Ovary (tissue), 3 donors: ENCODE data around the gene SLC39A8.

ENCODE experiments used
- CTCF ChIP-seq, 3 donors: fragments of 450-650 bp in 2 of 3; fragments of 200-600 bp in 1 of 3; IDR thresholded peaks; one replicate each; pipeline versions ENCODE4 v1.5.1 to v1.8.0; 2016 to 2022; ENCODE audit warnings: antibody characterized with exemption in 3 of 3, mild to moderate bottlenecking in 1 of 3
- EP300 ChIP-seq: sonication (generic); formaldehyde crosslinking; IDR thresholded peaks from one replicate; pipeline ENCODE4 v1.6.1; 2017; ENCODE audit warnings: antibody characterized with exemption
- POLR2A ChIP-seq: fragments of 450-650 bp; IDR thresholded peaks from one replicate; pipeline ENCODE4 v1.6.1; 2017; ENCODE audit warnings: antibody characterized with exemption, mild to moderate bottlenecking, moderate library complexity
- donor health status: DM: no; HTN: no; CAD: no.

DNA sequence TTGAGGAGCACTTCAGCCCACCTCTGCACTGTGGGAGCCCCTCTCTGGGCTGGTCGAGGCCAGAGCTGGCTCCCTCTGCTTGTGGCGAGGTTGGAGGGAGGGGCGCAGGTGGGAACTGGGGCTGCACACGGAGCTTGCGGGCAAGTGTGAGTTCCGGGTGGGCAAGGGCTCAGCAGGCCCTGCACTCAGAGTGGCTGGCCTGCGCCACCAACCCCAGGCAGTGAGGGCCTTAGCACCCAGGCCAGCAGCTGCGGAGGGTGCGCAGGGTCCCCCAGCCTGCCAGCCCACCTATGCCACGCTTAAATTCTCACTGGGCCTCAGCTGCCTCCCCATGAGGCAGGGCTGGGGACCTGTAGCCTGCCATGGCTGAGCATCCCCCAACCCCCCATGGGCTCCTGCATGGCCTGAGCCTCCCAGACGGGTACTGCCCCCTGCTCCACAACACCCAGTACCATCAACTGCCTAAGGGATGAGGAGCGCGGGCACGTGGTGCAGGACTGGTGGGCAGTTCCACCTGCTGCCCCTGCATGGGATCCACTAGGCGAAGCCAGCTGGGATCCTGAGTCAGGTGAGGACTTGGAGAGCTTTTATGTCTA lies 110.9 kb downstream of the SLC39A8 start:
- no peak for TF ChIP-seq POLR2A
- no peak for TF ChIP-seq CTCF (IDR thresholded peaks at IDR 0.05)
- no peak for TF ChIP-seq EP300
